Cardiac muscle cell (in vitro differentiated cells and primary cell): ENCODE data around the gene ELOVL6. TPM values are rescaled to one million over a fixed set of nuclear protein-coding genes. Genes with fewer than 3 reads are reported as not detected.

Experiments
- DNase-seq, 2 donors: peaks; one replicate each; pipeline versions ENCODE4 v3.0.0 to v3.0.0-alpha.2; 2010 to 2017; ENCODE audit warnings: low read depth in 1 of 2, low spot score in 1 of 2
- H3K27ac ChIP-seq: fragments of 200-600 bp; sonication (generic); 2 replicates; pipeline ENCODE4 v1.5.1; 2016
- H3K27me3 ChIP-seq: fragments of 200-600 bp; sonication (generic); 2 replicates; pipeline ENCODE4 v1.6.0; 2016; ENCODE audit warnings: control low read depth
- H3K36me3 ChIP-seq: fragments of 200-600 bp; sonication (generic); 2 replicates; pipeline ENCODE4 v1.5.1; 2016; ENCODE audit warnings: control low read depth
- H3K4me1 ChIP-seq: fragments of 200-600 bp; sonication (generic); 2 replicates; pipeline ENCODE4 v1.8.1; 2017; ENCODE audit warnings: low read depth, mild to moderate bottlenecking, mixed run types
- H3K4me3 ChIP-seq: fragments of 200-600 bp; sonication (generic); 2 replicates; pipeline ENCODE4 v1.5.1; 2016; ENCODE audit warnings: mild to moderate bottlenecking
- H3K9me3 ChIP-seq: fragments of 200-600 bp; sonication (generic); 2 replicates; pipeline ENCODE4 v1.5.1; 2017; ENCODE audit warnings: low read depth, mild to moderate bottlenecking, control low read depth
- polyA plus RNA-seq: library from polyadenylated mRNA; unstranded; fragments of >200 nt; fragmentation: Nextera tagmentation; extraction: Ambion mirVana; gene quantifications from 2 replicates; pipeline ENCODE4 v1.2.1, GENCODE V29; 2016
- total RNA-seq: library from RNA; depleted of rRNA; stranded (reverse); fragments of >200 nt; gene quantifications from 2 replicates; pipeline ENCODE4 v1.2.3, GENCODE V29; 2016
- TF ChIP-seq, protein P1 (sequence below): IDR thresholded peaks from 2 replicates; pipeline ENCODE4 v1.5.1; 2012; ENCODE audit warnings: low read depth, mild to moderate bottlenecking, low read length

The ELOVL6 gene
- total and polyA plus RNA-seq, 2 experiments from 2014 or later: 32.3 to 50.1 TPM

DNA sequence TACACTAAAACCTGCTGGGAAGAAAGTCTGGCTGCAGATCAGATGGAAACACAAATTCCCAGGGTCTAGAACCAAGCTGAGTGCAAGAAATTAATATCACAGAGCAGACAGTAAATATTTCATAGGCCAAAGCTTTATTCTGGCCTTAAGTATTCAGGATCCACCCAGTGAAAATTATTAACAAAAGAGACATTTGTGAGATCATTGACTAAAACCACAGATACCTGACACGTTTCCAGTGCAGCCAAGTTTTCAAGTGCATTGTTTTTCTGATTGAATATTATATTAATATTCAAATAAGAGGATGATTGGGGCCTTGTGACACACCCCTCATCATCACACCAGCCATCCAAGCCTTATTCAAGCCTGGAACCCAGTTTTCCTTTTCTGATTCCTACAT is 10.3 kb downstream of the ELOVL6 start:
- no peaks in the 10 kb centered on the region for H3K27me3 ChIP-seq
- H3K9me3 ChIP-seq: no peaks in the 10 kb centered on the region
- peaks cover 21% of the 10 kb centered on the region for H3K4me1 ChIP-seq
- TF ChIP-seq, protein P1, sequence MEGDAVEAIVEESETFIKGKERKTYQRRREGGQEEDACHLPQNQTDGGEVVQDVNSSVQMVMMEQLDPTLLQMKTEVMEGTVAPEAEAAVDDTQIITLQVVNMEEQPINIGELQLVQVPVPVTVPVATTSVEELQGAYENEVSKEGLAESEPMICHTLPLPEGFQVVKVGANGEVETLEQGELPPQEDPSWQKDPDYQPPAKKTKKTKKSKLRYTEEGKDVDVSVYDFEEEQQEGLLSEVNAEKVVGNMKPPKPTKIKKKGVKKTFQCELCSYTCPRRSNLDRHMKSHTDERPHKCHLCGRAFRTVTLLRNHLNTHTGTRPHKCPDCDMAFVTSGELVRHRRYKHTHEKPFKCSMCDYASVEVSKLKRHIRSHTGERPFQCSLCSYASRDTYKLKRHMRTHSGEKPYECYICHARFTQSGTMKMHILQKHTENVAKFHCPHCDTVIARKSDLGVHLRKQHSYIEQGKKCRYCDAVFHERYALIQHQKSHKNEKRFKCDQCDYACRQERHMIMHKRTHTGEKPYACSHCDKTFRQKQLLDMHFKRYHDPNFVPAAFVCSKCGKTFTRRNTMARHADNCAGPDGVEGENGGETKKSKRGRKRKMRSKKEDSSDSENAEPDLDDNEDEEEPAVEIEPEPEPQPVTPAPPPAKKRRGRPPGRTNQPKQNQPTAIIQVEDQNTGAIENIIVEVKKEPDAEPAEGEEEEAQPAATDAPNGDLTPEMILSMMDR: no peak
- H3K27ac ChIP-seq: peak overlapping the region; percentile 60
- no peak for DNase-seq
- H3K36me3 ChIP-seq: no peaks in the 10 kb centered on the region
- no peak overlapping the region for H3K4me3 ChIP-seq

- no peaks in the 10 kb centered on the region for H3K36me3 ChIP-seq
- TF ChIP-seq, protein P1: no peak
- no peak for DNase-seq
- H3K4me1 ChIP-seq: peaks cover 15% of the 10 kb centered on the region
- H3K27me3 ChIP-seq: no peaks in the 10 kb centered on the region
- H3K4me3 ChIP-seq: no peak overlapping the region
- H3K27ac ChIP-seq: peak overlapping the region; percentile 53
- no peaks in the 10 kb centered on the region for H3K9me3 ChIP-seq
These were observed 13.6 kb downstream of the ELOVL6 start for GRCh38 chr4:110184791-110185155.

DNA sequence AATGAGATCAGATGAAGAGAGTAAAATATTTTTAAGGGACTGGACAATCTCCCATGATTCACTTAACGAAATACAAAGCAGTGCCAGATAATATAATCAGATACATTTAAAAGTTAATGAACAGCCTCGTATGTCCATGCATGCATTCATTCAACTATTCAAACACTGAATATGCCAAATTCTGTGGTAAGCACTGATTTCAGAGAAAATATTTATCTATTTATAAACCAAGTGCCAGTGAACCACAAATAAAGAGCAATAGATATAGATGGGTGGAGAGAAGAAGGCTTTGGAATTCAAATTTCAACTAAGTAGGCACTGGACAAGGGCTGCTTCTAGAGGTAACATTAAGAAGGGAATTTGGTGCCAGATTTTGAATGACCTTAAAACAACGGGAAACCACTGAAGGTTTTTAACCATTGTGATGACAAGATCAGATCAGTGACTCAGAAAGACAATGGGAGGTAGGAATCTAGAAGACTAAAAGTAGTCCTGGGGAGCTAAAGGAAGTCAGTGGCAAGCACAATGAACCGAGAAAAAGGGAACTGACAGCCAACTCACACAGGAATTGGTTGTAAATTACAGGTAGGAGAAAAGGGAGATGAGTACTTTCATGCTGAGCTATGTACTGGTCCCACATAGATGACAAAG is 14.2 kb downstream of the ELOVL6 start:
- no peaks in the 10 kb centered on the region for H3K27me3 ChIP-seq
- H3K27ac ChIP-seq: peak overlapping the region; percentile 53
- DNase-seq: peak in 1 of 2 donors; percentile 34
- no peaks in the 10 kb centered on the region for H3K36me3 ChIP-seq
- H3K4me1 ChIP-seq: peaks cover 15% of the 10 kb centered on the region
- H3K9me3 ChIP-seq: no peaks in the 10 kb centered on the region
- H3K4me3 ChIP-seq: no peak overlapping the region
- TF ChIP-seq, protein P1: no peak

GRCh38 chr4:110183643-110184042 is 14.8 kb downstream of the ELOVL6 start:
- Histone ChIP-seq H3K27me3 (no peaks in the 10 kb centered on the region), H3K9me3 (no peaks in the 10 kb centered on the region), H3K27ac (no peak overlapping the region), H3K36me3 (no peaks in the 10 kb centered on the region), H3K4me3 (no peak overlapping the region), H3K4me1 (peaks cover 15% of the 10 kb centered on the region)
- no peak for DNase-seq
- TF ChIP-seq, protein P1: no peak

- Histone ChIP-seq H3K9me3 (no peaks in the 10 kb centered on the region), H3K4me3 (no peak overlapping the region), H3K27me3 (no peaks in the 10 kb centered on the region), H3K27ac (no peak overlapping the region), H3K4me1 (peaks cover 15% of the 10 kb centered on the region), H3K36me3 (no peaks in the 10 kb centered on the region)
- TF ChIP-seq, protein P1: no peak
- no peak for DNase-seq
These were observed 15.4 kb downstream of the ELOVL6 start for GRCh38 chr4:110183058-110183457.
